K562 treated with DMSO at 1 percent for 24 hours (cell line): ENCODE results near the gene NAA16. TPM values are rescaled to one million over a fixed set of nuclear protein-coding genes. Genes with fewer than 3 reads are reported as not detected.

Source experiments
- total RNA-seq: library from RNA; unstranded; fragments of 300-600 nt; gene quantifications from 2 replicates; pipeline ENCODE4 v1.2.3, GENCODE V29; 2022; ENCODE audit warnings: low read depth; ENCODE audit not compliant: insufficient read depth

NAA16 gene
- 2.4 and 3.9 TPM in 2 replicates for total RNA-seq

DNA sequence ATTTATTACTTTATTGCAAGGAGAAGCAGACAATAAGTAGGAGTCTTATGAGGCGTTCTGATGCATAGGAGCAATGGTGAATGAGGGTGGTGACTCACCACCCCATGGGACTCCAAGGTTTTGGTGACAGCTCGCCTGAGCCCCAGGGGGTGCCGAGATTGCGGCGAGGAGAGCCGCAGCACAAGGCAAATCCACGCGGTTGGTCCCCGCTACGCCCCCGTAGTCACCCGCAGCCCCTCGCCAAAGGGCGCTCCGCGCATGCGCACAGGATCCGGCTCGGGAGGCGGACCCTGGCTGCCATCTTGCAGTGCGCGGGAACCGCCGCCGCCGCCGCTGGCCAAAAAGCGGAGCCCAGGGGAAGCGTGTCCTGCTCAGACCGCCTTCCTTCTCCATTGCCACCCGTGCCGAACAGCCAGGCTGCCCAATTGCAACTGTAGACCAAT, at the start of gene NAA16:
TSS of gene NAA16 (plus strand) at position 305 of the 443 bp plus-strand sequence. CDS start 262 bp downstream, outside the sequence.

DNA sequence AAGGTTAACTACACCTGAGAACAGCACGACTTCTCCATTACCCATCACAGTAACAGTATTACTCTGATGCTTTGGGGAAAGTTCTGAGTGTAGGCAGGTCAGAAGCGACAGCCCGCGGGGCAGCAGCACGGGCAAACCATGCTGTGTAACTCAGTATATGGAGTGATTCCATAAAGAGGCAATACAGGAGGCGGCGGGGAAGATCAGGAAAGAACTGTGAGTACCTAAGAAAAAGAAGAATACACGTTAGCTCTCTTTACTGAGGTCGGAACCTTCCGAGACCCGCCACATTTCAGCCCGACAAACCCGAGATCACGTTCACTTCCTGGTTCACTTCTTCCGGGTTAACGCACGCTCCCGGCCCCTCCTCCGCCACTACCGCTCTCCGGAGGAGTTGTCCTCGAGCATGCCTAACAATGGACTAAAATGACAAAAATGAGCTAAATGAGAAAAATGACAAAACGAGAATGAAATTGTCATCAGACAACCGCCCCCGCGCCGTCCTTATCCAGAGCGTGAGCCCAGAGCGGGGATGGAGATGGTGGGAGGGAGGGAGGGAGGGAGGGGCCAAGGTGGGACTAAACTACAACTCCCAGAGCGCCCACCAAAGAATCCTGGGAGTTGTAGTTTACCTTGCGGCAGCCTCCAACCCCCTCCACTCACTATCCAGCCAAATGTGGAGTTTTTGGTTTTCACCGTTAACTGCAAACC, 47.7 kb upstream of the NAA16 start, which contains the start of gene MTRF1:
TSS of gene MTRF1 (minus strand) at position 316 of the 711 bp plus-strand sequence. CDS start 2,669 bp downstream, outside the sequence.

Other genes starting within 250 kb of the NAA16 start
- 5.9 and 7.4 TPM in 2 replicates for gene WBP4, start 249.8 kb upstream of the NAA16 start, total RNA-seq
- gene KBTBD6, start 178.5 kb upstream of the NAA16 start, total RNA-seq: 3.6 and 4.5 TPM in 2 replicates
- gene KBTBD7, start 116.7 kb upstream of the NAA16 start, total RNA-seq: 6.4 and 6.8 TPM in 2 replicates
- 5.0 and 6.9 TPM in 2 replicates for gene MTRF1, start 47.7 kb upstream of the NAA16 start, total RNA-seq
- 1.2 and 1.5 TPM in 2 replicates for gene RGCC, start 146.3 kb downstream of the NAA16 start, total RNA-seq